H1 (cell line): Measurements from ENCODE around the gene KLC4. TPM values are rescaled to one million over a fixed set of nuclear protein-coding genes. Genes with fewer than 3 reads are reported as not detected.

Source experiments
- CTCF ChIA-PET: fragments of 300-600 bp; sonication (Branson Sonifier 250); formaldehyde crosslinking; loops from one replicate; lab custom pipeline; 2021; ENCODE audit not compliant: partially characterized antibody; lab: Charles Lee
- POLR2A ChIA-PET: fragments of 300-600 bp; sonication (Branson Sonifier 250); formaldehyde crosslinking; loops from one replicate; lab custom pipeline; 2021; ENCODE audit warnings: inconsistent platforms; ENCODE audit not compliant: partially characterized antibody; lab: Charles Lee
- DNase-seq, 2 experiments: peaks; one replicate each; pipeline versions ENCODE4 v3.0.0 to v3.0.0-alpha.2; 2010 to 2022; ENCODE audit warnings: low spot score in 2 of 2, low read depth in 1 of 2, mixed read lengths in 1 of 2
- FAIRE-seq: peaks from 2 replicates; lab custom pipeline; 2011; peaks lifted over from hg19 to GRCh38; lab: Jason Lieb, UNC
- H2AFZ ChIP-seq: 2 replicates; pipeline ENCODE4 v1.8.1; 2012; ENCODE audit warnings: low read length, inconsistent platforms
- H2AK5ac ChIP-seq: 2 replicates; pipeline ENCODE4 v1.6.1; 2013; ENCODE audit warnings: low read depth, low read length
- H2BK120ac ChIP-seq: replicated peaks from 2 replicates; pipeline ENCODE3; 2013; ENCODE audit warnings: low read depth, low read length, inconsistent platforms
- H2BK12ac ChIP-seq: 2 replicates; pipeline ENCODE4 v1.6.1; 2013; ENCODE audit warnings: low read depth, low read length
- H2BK15ac ChIP-seq: 2 replicates; pipeline ENCODE4 v1.6.1; 2013; ENCODE audit warnings: low read length
- H2BK20ac ChIP-seq: 2 replicates; pipeline ENCODE4 v1.6.1; 2013; ENCODE audit warnings: low read length
- H2BK5ac ChIP-seq: 2 replicates; pipeline ENCODE4 v1.6.1; 2013; ENCODE audit warnings: low read depth, low read length
- H3K14ac ChIP-seq: 2 replicates; pipeline ENCODE4 v1.6.1; 2013; ENCODE audit warnings: inconsistent platforms; ENCODE audit not compliant: insufficient read length
- H3K18ac ChIP-seq: 2 replicates; pipeline ENCODE4 v1.6.1; 2013; ENCODE audit warnings: low read length; ENCODE audit errors: extremely low read depth
- H3K23ac ChIP-seq: 2 replicates; pipeline ENCODE4 v1.6.1; 2013; ENCODE audit warnings: inconsistent platforms; ENCODE audit not compliant: insufficient read length
- H3K23me2 ChIP-seq: 2 replicates; pipeline ENCODE4 v1.6.1; 2013; ENCODE audit warnings: low read depth, low read length
- H3K27ac ChIP-seq: 2 replicates; pipeline ENCODE4 v1.6.1; 2011; ENCODE audit warnings: low read depth, low read length, inconsistent platforms
- H3K27me3 ChIP-seq, 4 experiments: replicated peaks in 1 of 4; 1 replicate in 1 of 4; 2 replicates in 3 of 4; pipeline versions ENCODE4 v1.6.1 to v1.8.1; 2011 to 2013; ENCODE audit warnings: low read length in 3 of 4, mild to moderate bottlenecking in 3 of 4, inconsistent platforms in 2 of 4, mixed read lengths in 2 of 4, moderate library complexity in 1 of 4; ENCODE audit not compliant: control insufficient read depth in 3 of 4, insufficient read depth in 3 of 4; ENCODE audit errors: extremely low read depth in 1 of 4
- H3K36me3 ChIP-seq, 4 experiments: 2 replicates each; pipeline versions ENCODE4 v1.6.1 to v1.8.1; 2011 to 2013; ENCODE audit warnings: mild to moderate bottlenecking in 4 of 4, low read length in 3 of 4, moderate library complexity in 2 of 4, control low read depth in 1 of 4, inconsistent platforms in 1 of 4; ENCODE audit not compliant: insufficient read depth in 4 of 4, control insufficient read depth in 2 of 4
- H3K4ac ChIP-seq: replicated peaks from 2 replicates; pipeline ENCODE3; 2013; ENCODE audit warnings: low read length, low read depth, mixed read lengths, inconsistent platforms; ENCODE audit not compliant: insufficient read length
- H3K4me1 ChIP-seq, 4 experiments: replicated peaks in 1 of 4; 1 replicate in 1 of 4; 2 replicates in 3 of 4; pipeline versions ENCODE4 v1.6.1 to v1.8.1; 2011 to 2013; ENCODE audit warnings: low read length in 3 of 4, inconsistent platforms in 2 of 4, mixed read lengths in 1 of 4; ENCODE audit not compliant: insufficient read depth in 4 of 4, control insufficient read depth in 3 of 4
- H3K4me2 ChIP-seq, 2 experiments: 2 replicates each; pipeline versions ENCODE4 v1.6.1 to v1.8.1; 2011 to 2013; ENCODE audit warnings: low read depth in 2 of 2, low read length in 2 of 2, control low read depth in 1 of 2, inconsistent platforms in 1 of 2, mild to moderate bottlenecking in 1 of 2; ENCODE audit not compliant: insufficient read depth in 1 of 2
- H3K4me3 ChIP-seq, 4 experiments: fragments of 200-600, 300-600 bp in 1 of 4; sonication (generic), shearing (Covaris generic), sonication (Bioruptor Twin) in 1 of 4; 2 replicates each; pipeline versions ENCODE4 v1.5.1 to v1.8.1; 2011 to 2016; ENCODE audit warnings: low read length in 4 of 4, low read depth in 3 of 4, control low read depth in 2 of 4, inconsistent platforms in 2 of 4, mild to moderate bottlenecking in 2 of 4, mixed read lengths in 1 of 4, moderate library complexity in 1 of 4; ENCODE audit not compliant: insufficient read depth in 2 of 4; ENCODE audit errors: extremely low read depth in 1 of 4
- H3K56ac ChIP-seq: replicated peaks from 2 replicates; pipeline ENCODE3; 2013; ENCODE audit warnings: low read depth, mild to moderate bottlenecking, mixed read lengths, low read length, inconsistent platforms; ENCODE audit not compliant: insufficient read length
- H3K79me1 ChIP-seq: 2 replicates; pipeline ENCODE4 v1.6.1; 2013; ENCODE audit warnings: low read depth, low read length, control low read depth
- H3K79me2 ChIP-seq, 2 experiments: 2 replicates each; pipeline versions ENCODE4 v1.6.1 to v1.8.1; 2012 to 2013; ENCODE audit warnings: low read length in 2 of 2, mild to moderate bottlenecking in 2 of 2, inconsistent platforms in 1 of 2; ENCODE audit not compliant: insufficient read depth in 2 of 2, control insufficient read depth in 1 of 2
- H3K9ac ChIP-seq, 4 experiments: replicated peaks in 1 of 4; 1 replicate in 1 of 4; 2 replicates in 3 of 4; pipeline versions ENCODE4 v1.6.1 to v1.8.1; 2011 to 2013; ENCODE audit warnings: low read depth in 3 of 4, low read length in 3 of 4, control low read depth in 2 of 4, mild to moderate bottlenecking in 2 of 4, moderate library complexity in 2 of 4, inconsistent platforms in 1 of 4; ENCODE audit errors: extremely low read depth in 1 of 4
- H3K9me3 ChIP-seq, 2 experiments: 2 replicates each; pipeline versions ENCODE4 v1.6.1 to v1.8.1; 2012 to 2013; ENCODE audit warnings: mild to moderate bottlenecking in 2 of 2, moderate library complexity in 2 of 2, control low read depth in 1 of 2, inconsistent platforms in 1 of 2, low read depth in 1 of 2, low read length in 1 of 2, mixed read lengths in 1 of 2; ENCODE audit not compliant: insufficient read depth in 2 of 2
- H4K20me1 ChIP-seq, 2 experiments: replicated peaks in 1 of 2; 2 replicates each; pipeline versions ENCODE3 to v1.8.1; 2011 to 2013; ENCODE audit warnings: inconsistent platforms in 2 of 2, low read length in 2 of 2, mild to moderate bottlenecking in 1 of 2; ENCODE audit not compliant: insufficient read depth in 2 of 2, control insufficient read depth in 1 of 2
- H4K5ac ChIP-seq: 2 replicates; pipeline ENCODE4 v1.6.1; 2013; ENCODE audit warnings: low read length, low read depth, mixed read lengths, inconsistent platforms; ENCODE audit not compliant: insufficient read length
- H4K8ac ChIP-seq: 2 replicates; pipeline ENCODE4 v1.8.0; 2013; ENCODE audit warnings: mild to moderate bottlenecking, moderate library complexity, low read length, inconsistent platforms; ENCODE audit not compliant: insufficient read depth; ENCODE audit errors: extremely low read depth
- H4K91ac ChIP-seq: replicated peaks from 2 replicates; pipeline ENCODE3; 2013; ENCODE audit warnings: low read length, mixed read lengths, inconsistent platforms; ENCODE audit not compliant: insufficient read length
- ATF2 ChIP-seq: IDR thresholded peaks from 2 replicates; pipeline ENCODE4 v1.6.1; 2012; ENCODE audit warnings: low read length, inconsistent platforms
- ATF3 ChIP-seq: IDR thresholded peaks from 2 replicates; pipeline ENCODE4 v1.6.1; 2011; ENCODE audit warnings: low read depth, mild to moderate bottlenecking, low read length; ENCODE audit not compliant: insufficient read depth
- GABPA ChIP-seq: IDR thresholded peaks from 2 replicates; pipeline ENCODE4 v1.6.1; 2011; ENCODE audit warnings: mild to moderate bottlenecking, low read length, moderate library complexity, borderline replicate concordance; ENCODE audit not compliant: insufficient read depth
- HDAC6 ChIP-seq: IDR thresholded peaks from one replicate; pipeline ENCODE4 v1.7.1; 2012; ENCODE audit warnings: low read depth, mild to moderate bottlenecking, inconsistent platforms, low read length, moderate library complexity
- KDM1A ChIP-seq: fragments of 200-600, 300-600 bp; sonication (generic); IDR thresholded peaks from 2 replicates; pipeline ENCODE4 v1.7.1; 2016; ENCODE audit warnings: mild to moderate bottlenecking, low read length, borderline replicate concordance
- MAX ChIP-seq: IDR thresholded peaks from 2 replicates; pipeline ENCODE4 v1.6.1; 2012; ENCODE audit warnings: inconsistent platforms
- NRF1 ChIP-seq: IDR thresholded peaks from 2 replicates; pipeline ENCODE4 v1.6.1; 2011; ENCODE audit warnings: mild to moderate bottlenecking, low read depth, low read length, improper control_type of control experiment
- POLR2AphosphoS5 ChIP-seq: IDR thresholded peaks from 2 replicates; pipeline ENCODE4 v1.6.1; 2011; ENCODE audit warnings: low read depth, low read length
- RFX5 ChIP-seq: IDR thresholded peaks from 2 replicates; pipeline ENCODE4 v1.6.1; 2011; ENCODE audit warnings: low read depth, low read length, improper control_type of control experiment, borderline replicate concordance
- RXRA ChIP-seq: IDR thresholded peaks from 2 replicates; pipeline ENCODE4 v1.6.1; 2011; ENCODE audit warnings: low read depth, mild to moderate bottlenecking, low read length, moderate library complexity; ENCODE audit not compliant: insufficient read depth
- WGBS, 2 experiments: shearing (Covaris generic) in 1 of 2; methylation state at CpG; one replicate each; pipeline versions ENCODE4 v1.1.6 to v1.1.7; 2013 to 2015; ENCODE audit warnings: low lambda C conversion rate in 2 of 2, mixed read lengths in 2 of 2, inconsistent platforms in 1 of 2, low coverage in 1 of 2, missing lambda C conversion rate in 1 of 2; ENCODE audit not compliant: insufficient replicate concordance in 2 of 2, insufficient coverage in 1 of 2, insufficient read length in 1 of 2; ENCODE audit errors: extremely low coverage in 1 of 2, missing lambda C conversion rate in 1 of 2; 5-methylcytosine and 5-hydroxymethylcytosine counted together
- polyA plus RNA-seq, 7 experiments: library from polyadenylated mRNA; depleted of rRNA in 3 of 7; stranded (reverse) in 5 of 7; unstranded in 2 of 7; fragments of >200 nt in 5 of 7; fragments of 200-250 nt in 2 of 7; gene quantifications; 1 replicate in 5 of 7; 2 replicates in 1 of 7; 4 replicates in 1 of 7; pipeline versions ENCODE4 v1.2.1 to v1.2.3, GENCODE V29; 2011 to 2013; ENCODE audit warnings: missing spikeins in 2 of 7, mixed read lengths in 2 of 7
- total RNA-seq: library from RNA; stranded (reverse); fragmentation: NEBNext Ultra II Directional; extraction: Animal tissue kit (Norgen Biotek cat#: 25700); gene quantifications from 2 replicates; pipeline ENCODE4 v1.2.1, GENCODE V29; 2021

Gene KLC4
- total and polyA plus RNA-seq, 2 of the 8 experiments (the other 6 are each of a cell fraction or from before 2014, with no cell fraction given): 15.7 to 28.5 TPM

- Histone ChIP-seq H3K18ac (no peak overlapping the region), H2AK5ac (no peak overlapping the region; the same call in 1 of the 2 replicates), H3K9me3 (no peaks in the 10 kb centered on the region), H3K4me1 (peaks cover 4 to 12% (median 5%) of the 10 kb centered on the region in 4 experiments; a peak in 5 of 7 replicates), H4K91ac (no peak overlapping the region), H2BK5ac (no peak overlapping the region), H4K8ac (no peak overlapping the region), H3K9ac (peak overlapping the region; percentile 82 to 92 (median 91); a peak in 6 of 7 replicates), H3K56ac (no peak overlapping the region), H3K23ac (no peak overlapping the region), H3K79me2 (peaks cover 6 to 16% of the 10 kb centered on the region in 2 experiments; a peak in 3 of 4 replicates), H2BK15ac (no peak overlapping the region), H2BK120ac (no peak overlapping the region), H3K27me3 (no peaks in the 10 kb centered on the region), H3K14ac (no peak overlapping the region), H3K23me2 (peaks cover 10% of the 10 kb centered on the region; the same call in 1 of the 2 replicates), H2BK20ac (no peak overlapping the region), H3K36me3 (peaks cover 3 to 16% (median 11%) of the 10 kb centered on the region in 4 experiments; a peak in 6 of 8 replicates), H3K79me1 (peaks cover 14% of the 10 kb centered on the region), H3K27ac (peak overlapping the region; percentile 83; the same call in 1 of the 2 replicates), H4K5ac (no peak overlapping the region), H2BK12ac (no peak overlapping the region), H4K20me1 (no peaks in the 10 kb centered on the region), H3K4ac (no peak overlapping the region), H2AFZ (no peak overlapping the region), H3K4me2 (peak overlapping the region; percentile 74 to 92), H3K4me3 (peak overlapping the region; percentile 90 to 99 (median 98))
- ChIA-PET POLR2A (interaction anchor here (1.0 to 3.5 kb wide), 17 partner anchors 9 to 171 kb away, joined by 3 to 19 read pairs (median 5); partner anchors contain the start of genes DNPH1, KLHDC3, MEA1 and PEX6), CTCF (interaction anchor here (0.7 to 3.1 kb wide), 6 partner anchors 8 to 87 kb away, joined by 3 to 20 read pairs (median 4); no protein-coding TSS in a partner anchor)
- DNase-seq (no peak), FAIRE-seq (no peak)
- 88% methylated on average over 1 of the region's 1 CpG; no CpG with 5 or more reads in 1 of the 2 experiments for WGBS, 2 experiments
- TF ChIP-seq RFX5 (no peak), MAX (no peak), HDAC6 (no peak), RXRA (no peak), NRF1 (no peak), GABPA (no peak), ATF2 (no peak), ATF3 (no peak), POLR2AphosphoS5 (no peak), KDM1A (no peak)
Observed at GRCh38 chr6:43058531-43058930, 900 bp upstream of the KLC4 start.
